AG04449 (cell line): ENCODE data around the gene FAM161A.

ENCODE experiments used
- CTCF ChIA-PET: fragments of 350-600 bp; formaldehyde crosslinking; extraction: SDS; loops from one replicate; lab custom pipeline; 2021; ENCODE audit warnings: antibody characterized with exemption; lab: Yijun Ruan, JAX
- POLR2A ChIA-PET: fragments of 400-600, 350-600 bp; formaldehyde crosslinking; extraction: SDS; loops from one replicate; lab custom pipeline; 2020; ENCODE audit warnings: antibody characterized with exemption, inconsistent platforms; lab: Yijun Ruan, JAX
- DNase-seq: peaks from one replicate; pipeline ENCODE4 v3.0.0-alpha.2; 2010; ENCODE audit warnings: low read depth, low spot score
- H3K4me3 ChIP-seq: 2 replicates; pipeline ENCODE4 v1.5.1; 2011; ENCODE audit warnings: low read depth, mild to moderate bottlenecking, control low read depth, low read length
- TF ChIP-seq, protein P1 (sequence below): IDR thresholded peaks from one replicate; pipeline ENCODE4 v1.5.1; 2011; ENCODE audit warnings: mild to moderate bottlenecking, moderate library complexity, low read length, control low read depth, inconsistent platforms; ENCODE audit not compliant: insufficient read depth; ENCODE audit errors: missing control alignments

Gene FAM161A

DNA sequence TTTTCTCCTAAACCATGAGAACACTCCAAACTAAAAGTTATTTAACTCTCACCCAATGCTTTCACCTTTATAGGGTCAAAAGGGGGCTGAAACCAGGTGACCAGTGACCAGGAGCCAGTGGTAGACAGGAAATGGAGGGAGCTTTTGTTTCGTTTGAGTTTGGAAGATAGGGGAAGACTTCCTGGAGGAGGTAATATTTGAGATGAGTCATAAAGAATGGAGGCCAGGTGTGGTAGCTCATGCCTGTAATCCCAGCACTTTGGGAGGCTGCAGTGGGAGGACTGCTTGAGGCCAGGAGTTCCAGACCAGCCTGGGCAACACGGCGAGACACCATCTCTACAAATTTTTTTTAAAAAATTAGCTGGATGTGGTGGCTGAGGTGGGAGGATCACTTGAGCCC is 8.5 kb downstream of the FAM161A start:
- TF ChIP-seq, protein P1, sequence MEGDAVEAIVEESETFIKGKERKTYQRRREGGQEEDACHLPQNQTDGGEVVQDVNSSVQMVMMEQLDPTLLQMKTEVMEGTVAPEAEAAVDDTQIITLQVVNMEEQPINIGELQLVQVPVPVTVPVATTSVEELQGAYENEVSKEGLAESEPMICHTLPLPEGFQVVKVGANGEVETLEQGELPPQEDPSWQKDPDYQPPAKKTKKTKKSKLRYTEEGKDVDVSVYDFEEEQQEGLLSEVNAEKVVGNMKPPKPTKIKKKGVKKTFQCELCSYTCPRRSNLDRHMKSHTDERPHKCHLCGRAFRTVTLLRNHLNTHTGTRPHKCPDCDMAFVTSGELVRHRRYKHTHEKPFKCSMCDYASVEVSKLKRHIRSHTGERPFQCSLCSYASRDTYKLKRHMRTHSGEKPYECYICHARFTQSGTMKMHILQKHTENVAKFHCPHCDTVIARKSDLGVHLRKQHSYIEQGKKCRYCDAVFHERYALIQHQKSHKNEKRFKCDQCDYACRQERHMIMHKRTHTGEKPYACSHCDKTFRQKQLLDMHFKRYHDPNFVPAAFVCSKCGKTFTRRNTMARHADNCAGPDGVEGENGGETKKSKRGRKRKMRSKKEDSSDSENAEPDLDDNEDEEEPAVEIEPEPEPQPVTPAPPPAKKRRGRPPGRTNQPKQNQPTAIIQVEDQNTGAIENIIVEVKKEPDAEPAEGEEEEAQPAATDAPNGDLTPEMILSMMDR = no peak
- CTCF ChIA-PET = no interaction called here
- no peak for DNase-seq
- POLR2A ChIA-PET = no interaction called here
- no peak overlapping the region for H3K4me3 ChIP-seq

DNA sequence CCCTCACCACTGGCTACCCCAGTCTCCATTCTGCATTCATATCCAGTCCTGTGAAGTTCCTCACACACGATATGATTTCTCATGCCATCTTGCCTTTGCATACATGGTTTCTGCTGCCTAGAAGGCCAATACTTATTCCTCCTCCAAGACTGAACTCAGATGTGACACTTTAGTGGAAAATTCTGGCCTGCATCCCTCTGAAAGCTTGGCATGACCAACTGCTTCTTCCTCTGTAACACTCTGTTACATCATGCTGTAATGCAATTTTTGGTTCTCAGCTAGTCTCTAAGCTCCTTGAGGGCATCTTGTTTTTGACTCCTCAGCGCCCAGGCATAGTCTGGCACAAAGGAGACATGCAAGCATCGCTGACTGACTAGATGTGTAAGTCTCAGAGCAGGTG is 12.6 kb downstream of the FAM161A start:
- no peak for DNase-seq
- POLR2A ChIA-PET = no interaction called here
- TF ChIP-seq, protein P1 = no peak
- H3K4me3 ChIP-seq = no peak overlapping the region
- CTCF ChIA-PET = interaction anchor here (0.6 kb wide), 1 partner anchor 71 kb away, joined by 4 read pairs; no protein-coding TSS in a partner anchor

DNA sequence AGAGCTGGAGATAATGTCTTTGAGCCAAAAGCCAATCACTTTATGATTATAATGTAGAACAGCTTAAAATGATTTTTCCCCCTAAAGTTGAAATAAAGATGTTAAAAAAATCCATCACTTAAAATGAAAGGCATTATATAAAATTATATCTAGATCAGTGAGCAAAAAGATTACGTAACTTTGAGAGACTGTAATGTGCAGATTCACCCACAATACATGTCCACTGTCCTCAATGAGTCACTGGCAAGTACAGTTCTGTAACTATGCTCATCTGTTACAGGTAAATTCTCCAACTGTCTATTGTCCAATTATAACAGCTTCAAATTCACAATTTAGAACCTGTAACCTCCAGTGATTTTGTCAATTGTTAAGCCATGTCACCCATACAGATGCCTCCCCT is 19.0 kb downstream of the FAM161A start:
- POLR2A ChIA-PET = no interaction called here
- TF ChIP-seq, protein P1 = no peak
- CTCF ChIA-PET = no interaction called here
- H3K4me3 ChIP-seq = no peak overlapping the region
- no peak for DNase-seq

DNA sequence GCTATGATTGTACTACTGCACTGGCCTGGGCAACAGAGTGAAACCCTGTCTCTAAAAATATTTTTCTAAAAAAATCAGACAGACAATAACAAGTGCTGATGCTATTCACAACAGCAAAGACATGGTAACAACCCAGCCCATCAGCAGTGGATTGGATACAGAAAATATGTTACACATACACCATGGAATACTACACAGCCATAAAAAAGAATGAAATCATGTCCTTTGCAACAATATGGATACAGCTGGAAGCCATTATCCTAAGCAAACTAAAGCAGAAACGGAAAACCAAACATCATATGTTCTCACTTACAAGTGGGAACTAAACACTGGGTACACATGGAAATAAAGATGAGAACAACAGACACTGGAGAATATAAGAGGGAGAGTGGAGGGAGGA is 19.9 kb downstream of the FAM161A start:
- POLR2A ChIA-PET = no interaction called here
- DNase-seq = no peak
- TF ChIP-seq, protein P1 = no peak
- CTCF ChIA-PET = no interaction called here
- no peak overlapping the region for H3K4me3 ChIP-seq

DNA sequence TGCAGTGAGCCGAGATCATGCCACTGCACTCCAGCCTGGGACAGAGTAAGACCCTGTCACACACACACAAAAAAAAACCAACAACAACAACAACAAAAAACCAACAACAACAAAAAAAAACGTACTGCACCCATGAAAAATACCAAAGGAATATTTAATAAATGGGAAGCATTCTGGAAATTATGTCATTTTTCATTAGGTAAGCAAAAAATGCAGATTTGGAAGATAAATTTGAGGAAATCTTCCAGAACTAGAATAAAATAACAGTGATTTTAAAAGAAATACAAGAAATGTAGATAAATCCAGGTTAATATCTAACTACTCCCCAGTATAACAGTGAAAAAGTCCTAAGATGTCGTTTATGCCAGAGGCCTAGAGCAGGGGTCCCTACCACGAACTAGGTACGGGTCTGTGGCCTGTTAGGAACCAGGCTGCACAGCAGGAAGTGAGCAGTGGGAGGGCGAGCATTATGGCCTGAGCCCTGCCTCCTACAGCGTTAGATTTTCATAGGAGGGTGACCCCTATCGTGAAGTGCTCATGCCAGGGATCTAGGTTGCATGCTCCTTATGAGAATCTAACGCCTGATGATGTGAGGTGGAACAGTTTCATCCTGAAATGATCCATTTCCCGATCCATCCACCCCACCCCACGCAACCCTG is 21.5 kb downstream of the FAM161A start:
- POLR2A ChIA-PET = no interaction called here
- TF ChIP-seq, protein P1 = no peak
- DNase-seq = no peak
- no peak overlapping the region for H3K4me3 ChIP-seq
- CTCF ChIA-PET = no interaction called here

DNA sequence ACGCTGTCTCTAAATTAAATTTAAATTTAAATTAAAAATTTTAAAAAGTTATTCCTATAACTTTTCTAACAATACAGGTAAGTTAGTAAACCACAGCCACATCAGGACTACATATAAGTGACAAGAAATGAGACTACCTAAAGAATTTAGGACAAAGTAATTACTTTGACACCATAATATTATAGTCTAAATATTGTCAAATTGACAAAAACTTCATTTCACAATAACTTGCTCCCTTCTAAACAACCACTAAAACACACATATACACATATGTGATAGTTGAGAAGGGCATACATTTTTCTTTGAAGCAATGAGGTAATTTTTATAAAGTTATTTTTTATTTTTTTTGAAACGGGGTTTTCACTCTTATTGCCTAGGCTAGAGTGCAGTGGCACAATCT is 31.6 kb downstream of the FAM161A start:
- TF ChIP-seq, protein P1 = no peak
- ChIA-PET CTCF (no interaction called here), POLR2A (no interaction called here)
- no peak for DNase-seq
- no peak overlapping the region for H3K4me3 ChIP-seq
